ENCODE measurements around the gene PTPRK. TPM values are rescaled to one million over a fixed set of nuclear protein-coding genes. Genes with fewer than 3 reads are reported as not detected.

PTPRK gene
- total and polyA plus RNA-seq, 9 of the 15 experiments (the other 6 are each of a cell fraction or from before 2014, with no cell fraction given), result 0.04 to 0.51 TPM; not detected in 7

GRCh38 chr6:128422200-128422599 lies 98.2 kb downstream of the PTPRK start:
- Histone ChIP-seq H2AFZ (ENCODE audit: low read depth, low read length) (no peak overlapping the region), H3K27ac (ENCODE audit: extremely low read depth, low read depth, low read length) (no peak overlapping the region), H3K27me3 (ENCODE audit: control insufficient read depth in 2 of 2, insufficient read depth in 2 of 2, low read length in 2 of 2) (no peaks in the 10 kb centered on the region), H3K36me3 (ENCODE audit: control insufficient read depth, insufficient read depth, low read length) (no peaks in the 10 kb centered on the region), H3K9ac (ENCODE audit: insufficient read depth in 1 of 2, low read depth in 2 of 2, low read length in 2 of 2) (no peak overlapping the region), H3K4me1 (replicated peaks in 1 of 2; ENCODE audit: control insufficient read depth in 2 of 2, insufficient read depth in 2 of 2, low read length in 2 of 2) (no peaks in the 10 kb centered on the region), H3K4me3 (no peak overlapping the region), H3K9me3 (replicated peaks; ENCODE audit: control insufficient read depth, insufficient read depth, low read depth, low read length) (no peaks in the 10 kb centered on the region), H3K4me2 (ENCODE audit: insufficient read depth, low read length) (no peak overlapping the region), H3K9me1 (ENCODE audit: control insufficient read depth, insufficient read depth, low read length) (no peaks in the 10 kb centered on the region), H3K79me2 (ENCODE audit: control insufficient read depth, insufficient read depth, low read length) (no peaks in the 10 kb centered on the region), H4K20me1 (replicated peaks; ENCODE audit: control insufficient read depth, insufficient read depth, low read length) (no peaks in the 10 kb centered on the region)
- ATAC-seq (no peak), DNase-seq (ENCODE audit: extremely low read depth in 1 of 4, low spot score in 3 of 4) (no peak), FAIRE-seq (no peak)
- intact Hi-C loops (cut with micrococcal nuclease), result no loop called here
- in situ Hi-C loops (cut with MboI), result no loop called here
- ChIA-PET POLR2A (no interaction called here), CTCF (ENCODE audit: low intra/inter-chr PET ratio) (no interaction called here)
- no TSS peak for BruUV-seq (replicated peaks)
- TF ChIP-seq ZNF134 (CRISPR knock-in tag; conservative IDR thresholded peaks at IDR 0.05) (no peak), SNIP1 (IDR thresholded peaks at IDR 0.05; ENCODE audit: low read depth) (no peak), ZNF143 (CRISPR knock-in tag; IDR thresholded peaks at IDR 0.05) (no peak), ZNF780A (CRISPR knock-in tag; IDR thresholded peaks at IDR 0.05) (no peak), GTF2A2 (tag; IDR thresholded peaks at IDR 0.05) (no peak), RFX1 (IDR thresholded peaks at IDR 0.05) (no peak), KAT2B (IDR thresholded peaks at IDR 0.05; ENCODE audit: low read depth, low read length) (no peak), TRIM24 (IDR thresholded peaks at IDR 0.05) (no peak), MLX (CRISPR knock-in tag; conservative IDR thresholded peaks at IDR 0.05) (no peak), HOXB6 (CRISPR knock-in tag; IDR thresholded peaks at IDR 0.05; ENCODE audit: borderline replicate concordance) (no peak), TSHZ1 (CRISPR knock-in tag; IDR thresholded peaks at IDR 0.05) (no peak), E2F8 (IDR thresholded peaks at IDR 0.05; ENCODE audit: low read depth, partially characterized antibody) (no peak), RAD21 (CRISPR knock-in tag; conservative IDR thresholded peaks at IDR 0.05 in 1 of 2, IDR thresholded peaks at IDR 0.05 in 1 of 2) (no peak), SMARCA5 (IDR thresholded peaks at IDR 0.05) (no peak), RFX7 (CRISPR knock-in tag; IDR thresholded peaks at IDR 0.05) (no peak), ZNF696 (CRISPR knock-in tag; conservative IDR thresholded peaks at IDR 0.05) (no peak), NR2C1 (IDR thresholded peaks at IDR 0.05) (no peak), NR2C1 (tag; IDR thresholded peaks at IDR 0.05) (no peak), HLTF (IDR thresholded peaks at IDR 0.05) (no peak), TEAD4 (IDR thresholded peaks at IDR 0.05; ENCODE audit: low read length) (no peak), TEAD4 (CRISPR knock-in tag; IDR thresholded peaks at IDR 0.05; ENCODE audit: borderline replicate concordance) (no peak)

All from K562 (cell line).